ENCODE results near the gene CRB2. TPM values are rescaled to one million over a fixed set of nuclear protein-coding genes. Genes with fewer than 3 reads are reported as not detected.

CRB2 gene
- total and polyA plus RNA-seq, 2 of the 13 experiments (the other 11 are each of a cell fraction or from before 2014, with no cell fraction given), result 0.01 to 0.29 TPM

DNA sequence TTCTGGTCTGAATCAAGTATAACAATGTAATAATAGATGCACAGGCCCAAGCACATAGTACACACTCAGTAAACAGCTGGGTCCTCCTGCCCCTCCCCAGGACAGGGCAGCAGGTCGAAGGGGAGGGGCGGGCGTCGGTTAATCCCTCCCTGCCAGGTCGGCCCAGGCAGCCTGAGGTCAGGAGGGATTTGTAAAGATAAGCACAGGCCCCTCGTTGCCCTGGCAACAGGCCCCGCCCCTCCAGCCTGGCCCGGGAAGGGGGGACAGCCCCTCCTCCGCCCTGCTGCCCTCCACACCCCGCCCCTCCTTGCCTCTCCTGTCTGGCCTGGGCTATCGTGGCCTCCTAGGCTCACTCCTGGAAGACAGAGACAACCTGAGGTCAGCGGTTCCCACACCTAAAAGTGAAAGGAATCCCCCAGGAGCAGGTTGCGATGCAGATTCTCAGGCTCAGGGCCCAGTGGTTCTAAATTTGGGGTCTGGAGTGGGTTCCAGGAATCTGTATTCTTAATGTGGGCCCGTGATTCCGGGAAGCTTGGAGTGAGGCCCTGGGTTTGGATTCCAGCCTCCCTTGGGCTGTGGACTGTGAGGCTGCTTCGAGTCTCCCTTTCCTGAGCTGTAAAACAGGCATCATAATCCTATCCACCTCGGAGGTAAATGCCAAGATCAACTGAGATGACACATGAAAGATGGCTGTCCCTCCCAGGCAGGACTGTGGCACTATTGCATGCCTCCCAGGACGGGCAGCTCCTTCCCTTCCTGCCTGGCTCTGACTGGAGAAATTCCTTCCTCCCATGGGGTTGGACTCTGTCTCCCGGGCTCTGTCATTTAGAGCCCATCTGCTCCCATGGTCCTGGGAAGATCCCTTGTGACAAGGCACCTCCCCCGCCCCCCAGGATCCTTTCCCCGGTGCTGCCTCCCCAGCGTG lies 4.4 kb downstream of the CRB2 start (continued):
- TF ChIP-seq, protein P1, sequence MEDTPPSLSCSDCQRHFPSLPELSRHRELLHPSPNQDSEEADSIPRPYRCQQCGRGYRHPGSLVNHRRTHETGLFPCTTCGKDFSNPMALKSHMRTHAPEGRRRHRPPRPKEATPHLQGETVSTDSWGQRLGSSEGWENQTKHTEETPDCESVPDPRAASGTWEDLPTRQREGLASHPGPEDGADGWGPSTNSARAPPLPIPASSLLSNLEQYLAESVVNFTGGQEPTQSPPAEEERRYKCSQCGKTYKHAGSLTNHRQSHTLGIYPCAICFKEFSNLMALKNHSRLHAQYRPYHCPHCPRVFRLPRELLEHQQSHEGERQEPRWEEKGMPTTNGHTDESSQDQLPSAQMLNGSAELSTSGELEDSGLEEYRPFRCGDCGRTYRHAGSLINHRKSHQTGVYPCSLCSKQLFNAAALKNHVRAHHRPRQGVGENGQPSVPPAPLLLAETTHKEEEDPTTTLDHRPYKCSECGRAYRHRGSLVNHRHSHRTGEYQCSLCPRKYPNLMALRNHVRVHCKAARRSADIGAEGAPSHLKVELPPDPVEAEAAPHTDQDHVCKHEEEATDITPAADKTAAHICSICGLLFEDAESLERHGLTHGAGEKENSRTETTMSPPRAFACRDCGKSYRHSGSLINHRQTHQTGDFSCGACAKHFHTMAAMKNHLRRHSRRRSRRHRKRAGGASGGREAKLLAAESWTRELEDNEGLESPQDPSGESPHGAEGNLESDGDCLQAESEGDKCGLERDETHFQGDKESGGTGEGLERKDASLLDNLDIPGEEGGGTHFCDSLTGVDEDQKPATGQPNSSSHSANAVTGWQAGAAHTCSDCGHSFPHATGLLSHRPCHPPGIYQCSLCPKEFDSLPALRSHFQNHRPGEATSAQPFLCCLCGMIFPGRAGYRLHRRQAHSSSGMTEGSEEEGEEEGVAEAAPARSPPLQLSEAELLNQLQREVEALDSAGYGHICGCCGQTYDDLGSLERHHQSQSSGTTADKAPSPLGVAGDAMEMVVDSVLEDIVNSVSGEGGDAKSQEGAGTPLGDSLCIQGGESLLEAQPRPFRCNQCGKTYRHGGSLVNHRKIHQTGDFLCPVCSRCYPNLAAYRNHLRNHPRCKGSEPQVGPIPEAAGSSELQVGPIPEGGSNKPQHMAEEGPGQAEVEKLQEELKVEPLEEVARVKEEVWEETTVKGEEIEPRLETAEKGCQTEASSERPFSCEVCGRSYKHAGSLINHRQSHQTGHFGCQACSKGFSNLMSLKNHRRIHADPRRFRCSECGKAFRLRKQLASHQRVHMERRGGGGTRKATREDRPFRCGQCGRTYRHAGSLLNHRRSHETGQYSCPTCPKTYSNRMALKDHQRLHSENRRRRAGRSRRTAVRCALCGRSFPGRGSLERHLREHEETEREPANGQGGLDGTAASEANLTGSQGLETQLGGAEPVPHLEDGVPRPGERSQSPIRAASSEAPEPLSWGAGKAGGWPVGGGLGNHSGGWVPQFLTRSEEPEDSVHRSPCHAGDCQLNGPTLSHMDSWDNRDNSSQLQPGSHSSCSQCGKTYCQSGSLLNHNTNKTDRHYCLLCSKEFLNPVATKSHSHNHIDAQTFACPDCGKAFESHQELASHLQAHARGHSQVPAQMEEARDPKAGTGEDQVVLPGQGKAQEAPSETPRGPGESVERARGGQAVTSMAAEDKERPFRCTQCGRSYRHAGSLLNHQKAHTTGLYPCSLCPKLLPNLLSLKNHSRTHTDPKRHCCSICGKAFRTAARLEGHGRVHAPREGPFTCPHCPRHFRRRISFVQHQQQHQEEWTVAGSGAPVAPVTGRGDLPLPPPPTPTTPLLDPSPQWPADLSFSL (CRISPR knock-in tag; IDR thresholded peaks at IDR 0.05), result no peak
- TF ChIP-seq MEF2D (CRISPR knock-in tag; IDR thresholded peaks at IDR 0.05) (0 out of 2 replicates have a peak, but pooled peaks have one; percentile 17), ZNF331 (CRISPR knock-in tag; IDR thresholded peaks at IDR 0.05) (peak; percentile 50; the same call in 1 of the 2 replicates), KDM6A (CRISPR knock-in tag; IDR thresholded peaks at IDR 0.05; ENCODE audit: low read depth) (0 out of 2 replicates have a peak, but pooled peaks have one; percentile 12), ZMYM3 (CRISPR knock-in tag; IDR thresholded peaks at IDR 0.05) (peak; percentile 96), ZBTB7B (CRISPR knock-in tag; IDR thresholded peaks at IDR 0.05) (peak; percentile 54; the same call in 1 of the 2 replicates), ATF7-NPFF (CRISPR knock-in tag; IDR thresholded peaks at IDR 0.05; ENCODE audit: low read depth) (no peak), GABPA (IDR thresholded peaks at IDR 0.05; ENCODE audit: low read depth, low read length) (no peak), GABPA (CRISPR knock-in tag; IDR thresholded peaks at IDR 0.05; ENCODE audit: low read depth) (no peak), PITX1 (CRISPR knock-in tag; IDR thresholded peaks at IDR 0.05) (peak; percentile 100), ZNF839 (CRISPR knock-in tag; IDR thresholded peaks at IDR 0.05; ENCODE audit: borderline replicate concordance) (no peak), ZNF780A (CRISPR knock-in tag; IDR thresholded peaks at IDR 0.05) (no peak), GABPB1 (CRISPR knock-in tag; IDR thresholded peaks at IDR 0.05) (peak; percentile 38; the same call in 1 of the 2 replicates), ZNF703 (CRISPR knock-in tag; IDR thresholded peaks at IDR 0.05; ENCODE audit: borderline replicate concordance) (no peak), NCOA2 (CRISPR knock-in tag; IDR thresholded peaks at IDR 0.05) (no peak; the same call in 1 of the 2 replicates), PHF8 (CRISPR knock-in tag; IDR thresholded peaks at IDR 0.05) (peak; percentile 49; the same call in 1 of the 2 replicates), MNT (IDR thresholded peaks at IDR 0.05) (no peak), RARA (CRISPR knock-in tag; IDR thresholded peaks at IDR 0.05) (peak; percentile 73), SP1 (IDR thresholded peaks at IDR 0.05) (no peak), SP1 (CRISPR knock-in tag; IDR thresholded peaks at IDR 0.05) (peak; percentile 61), SALL1 (CRISPR knock-in tag; IDR thresholded peaks at IDR 0.05) (peak; percentile 64)
